Activated T-cell treated with anti-CD3 and anti-CD28 coated beads, Interleukin-2, amount 50 U/mL, for 72 hours (primary cell): ENCODE results near the gene OXSR1. TPM values are rescaled to one million over a fixed set of nuclear protein-coding genes. Genes with fewer than 3 reads are reported as not detected.
A peak's percentile ranks its signal among the peaks of the same experiment; 100 is the strongest.
"Not testable (repeated sequence)": the region's sequence is repeated elsewhere in the genome, so short reads cannot be mapped to it uniquely, and the experiment has no call there.

Experiments
- ATAC-seq, 2 donors: fragments of 150-1000 bp; cut with Tn5 transposase; replicated peaks in 1 of 2; 2 replicates each; pipeline ENCODE4 v1.10.0; 2021; ENCODE audit warnings: moderate library complexity in 2 of 2, mild to moderate bottlenecking in 1 of 2
- DNase-seq, 2 donors: peaks; one replicate each; pipeline ENCODE4 v3.0.0; 2021 to 2022; ENCODE audit warnings: mixed read lengths in 1 of 2
- H3K27ac Mint-ChIP-seq: one replicate; pipeline ENCODE4 v1.8.0; 2022; ENCODE audit warnings: mild to moderate bottlenecking, moderate library complexity, mixed read lengths
- H3K27me3 Mint-ChIP-seq: one replicate; pipeline ENCODE4 v1.8.0; 2022; ENCODE audit warnings: low read depth, mixed read lengths
- H3K36me3 Mint-ChIP-seq, 2 donors: one replicate each; pipeline ENCODE4 v1.8.0; 2022; ENCODE audit warnings: mixed read lengths in 2 of 2, mild to moderate bottlenecking in 1 of 2; ENCODE audit not compliant: insufficient read depth in 2 of 2
- H3K4me1 Mint-ChIP-seq: one replicate; pipeline ENCODE4 v1.8.0; 2022; ENCODE audit warnings: low read depth, mixed read lengths
- H3K4me3 Mint-ChIP-seq, 2 donors: one replicate each; pipeline ENCODE4 v1.8.0; 2022; ENCODE audit warnings: mild to moderate bottlenecking in 2 of 2, mixed read lengths in 2 of 2, moderate library complexity in 2 of 2
- H3K9me3 Mint-ChIP-seq, 2 donors: one replicate each; pipeline ENCODE4 v1.8.0; 2022; ENCODE audit warnings: mixed read lengths in 2 of 2
- total RNA-seq, 2 donors: library from RNA; stranded (reverse); gene quantifications; one replicate each; pipeline ENCODE4 v1.2.3, GENCODE V29; 2022

The OXSR1 gene
- total RNA-seq, 2 donors from 2014 or later: 46.3 to 51.8 TPM

DNA sequence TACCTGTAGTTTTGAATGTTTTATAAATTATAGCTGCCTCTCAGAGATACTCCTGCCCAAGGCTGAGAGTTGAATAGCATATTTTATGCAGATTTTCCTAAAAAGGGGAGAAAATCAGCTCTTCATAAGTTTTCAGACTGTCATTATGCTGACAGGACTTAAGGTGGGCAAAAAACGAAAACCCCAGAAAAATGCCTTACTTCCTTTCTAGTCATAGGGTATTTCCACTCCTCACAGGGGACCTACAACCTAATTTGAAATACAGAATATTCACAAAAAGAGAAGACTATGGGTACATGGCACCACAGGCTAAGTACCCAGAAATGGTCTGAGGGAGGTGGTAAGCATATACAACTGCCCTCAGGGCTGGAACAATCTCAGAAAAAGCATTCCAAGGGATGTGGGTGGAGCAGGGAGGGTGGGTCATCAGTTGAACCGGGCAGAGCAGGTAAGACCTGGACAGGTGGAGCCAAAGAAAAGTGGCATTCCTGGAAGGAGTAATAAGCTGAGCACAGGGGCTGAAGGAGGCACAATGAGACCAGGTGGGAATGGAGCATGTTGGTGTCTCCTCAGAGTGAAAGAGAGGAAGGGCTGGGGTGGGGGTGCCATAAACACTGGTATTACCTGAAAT, 10.6 kb upstream of the OXSR1 start:
- no peak for DNase-seq
- ATAC-seq: peak in 1 of 2 donors; percentile 11

DNA sequence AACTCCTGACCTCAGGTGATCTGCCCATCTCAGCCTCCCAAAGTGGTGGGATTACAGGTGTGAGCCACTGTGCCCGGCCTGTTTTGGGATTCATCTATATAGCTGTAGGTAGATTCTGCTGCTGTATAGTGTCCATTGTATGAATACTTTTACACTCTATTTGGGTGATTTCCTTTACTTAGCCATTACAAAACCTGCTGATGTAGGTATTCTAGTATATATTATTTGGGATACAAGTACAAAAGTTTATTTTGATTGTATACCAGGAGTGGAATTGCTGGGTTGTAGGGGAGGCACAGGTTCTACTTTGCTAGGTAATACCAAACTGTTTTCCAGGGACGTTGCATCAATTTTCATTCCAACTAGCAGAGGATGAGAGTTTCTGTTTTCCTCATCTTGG, 9.5 kb upstream of the OXSR1 start:
- H3K4me1 Mint-ChIP-seq: peaks cover 38% of the 10 kb centered on the region
- DNase-seq: no peak
- ATAC-seq: no peak
- H3K27ac Mint-ChIP-seq: no peak overlapping the region
- H3K9me3 Mint-ChIP-seq: no peaks in the 10 kb centered on the region
- no peaks in the 10 kb centered on the region for H3K27me3 Mint-ChIP-seq
- H3K4me3 Mint-ChIP-seq: no peak overlapping the region
- H3K36me3 Mint-ChIP-seq: no peaks in the 10 kb centered on the region

More for the DNA sequence above, 10.6 kb upstream of the OXSR1 start:
- Mint-ChIP-seq H3K9me3 (no peaks in the 10 kb centered on the region), H3K27me3 (no peaks in the 10 kb centered on the region), H3K4me3 (peak overlapping the region in 1 of 2 donors; percentile 62), H3K4me1 (peaks cover 38% of the 10 kb centered on the region), H3K27ac (peak overlapping the region; percentile 82), H3K36me3 (no peaks in the 10 kb centered on the region)

DNA sequence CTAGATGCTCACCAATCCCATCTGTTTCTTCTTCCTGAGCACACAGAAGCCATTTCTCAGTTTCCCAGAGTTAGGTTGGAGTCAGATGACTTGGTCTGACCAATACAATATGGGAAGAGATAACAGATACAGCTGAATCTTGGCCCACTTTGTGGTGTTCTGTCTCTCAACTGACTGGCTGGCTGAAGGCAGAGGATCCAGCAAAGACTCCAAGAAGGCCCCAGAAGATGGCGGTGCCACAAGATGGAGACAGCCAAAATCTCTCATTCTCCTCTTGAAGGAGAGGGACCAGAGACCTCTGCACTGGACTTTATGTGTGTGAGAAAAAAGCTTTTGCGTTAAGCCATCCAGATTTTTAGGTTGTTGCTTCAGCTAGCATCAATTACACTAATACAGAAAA, 8.2 kb upstream of the OXSR1 start:
- Mint-ChIP-seq H3K27ac (no peak overlapping the region), H3K4me3 (no peak overlapping the region)
- no peak for ATAC-seq

DNA sequence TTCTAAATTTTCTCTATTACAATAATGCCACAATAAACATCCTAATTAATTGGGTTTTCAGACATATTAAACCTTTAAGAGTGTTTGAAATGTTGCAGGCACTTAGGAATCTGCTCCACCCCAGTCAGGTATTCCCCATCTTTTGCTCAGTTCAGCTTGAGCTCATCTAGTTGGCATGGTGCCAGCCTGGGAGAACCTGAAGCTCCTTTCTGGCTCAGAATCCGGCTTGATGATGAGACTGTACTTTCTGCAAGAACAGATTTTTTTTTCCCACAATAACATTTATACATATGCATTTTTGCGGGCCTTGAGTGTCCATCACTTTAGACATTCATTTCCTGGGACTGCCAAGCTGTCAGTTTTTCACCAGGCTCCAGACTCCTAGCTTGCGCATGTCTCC, 7.7 kb upstream of the OXSR1 start:
- H3K36me3 Mint-ChIP-seq: no peaks in the 10 kb centered on the region
- DNase-seq (no peak), ATAC-seq (no peak)
- no peaks in the 10 kb centered on the region for H3K27me3 Mint-ChIP-seq
- H3K27ac Mint-ChIP-seq: no peak overlapping the region
- no peak overlapping the region for H3K4me3 Mint-ChIP-seq
- H3K9me3 Mint-ChIP-seq: no peaks in the 10 kb centered on the region
- peaks cover 26% of the 10 kb centered on the region for H3K4me1 Mint-ChIP-seq

More for the DNA sequence above, 8.2 kb upstream of the OXSR1 start:
- Mint-ChIP-seq H3K27me3 (no peaks in the 10 kb centered on the region), H3K9me3 (no peaks in the 10 kb centered on the region), H3K4me1 (peaks cover 28% of the 10 kb centered on the region), H3K36me3 (no peaks in the 10 kb centered on the region)
- no peak for DNase-seq

DNA sequence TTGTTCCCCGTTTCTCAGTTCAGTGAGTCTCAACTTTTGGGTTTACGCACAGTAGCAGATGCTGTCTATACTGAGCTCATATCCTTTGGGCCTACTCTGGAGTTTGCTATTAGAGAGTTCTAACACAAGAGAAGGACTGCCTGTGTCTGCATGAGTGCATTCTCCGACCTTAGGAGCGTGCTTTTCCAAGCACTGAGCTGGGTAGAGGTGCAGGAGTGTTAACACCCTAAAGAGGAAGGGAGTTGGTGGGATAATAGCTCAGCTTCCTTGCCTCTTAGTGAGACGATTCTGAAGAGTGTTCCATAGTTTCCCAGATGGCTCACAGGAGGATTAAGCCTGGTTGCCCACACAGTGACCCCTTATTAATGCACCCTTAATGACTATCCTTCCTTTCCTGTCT, 6.9 kb upstream of the OXSR1 start:
- Mint-ChIP-seq H3K4me3 (no peak overlapping the region), H3K9me3 (no peaks in the 10 kb centered on the region), H3K4me1 (peaks cover 17% of the 10 kb centered on the region), H3K27me3 (no peaks in the 10 kb centered on the region), H3K27ac (no peak overlapping the region), H3K36me3 (no peaks in the 10 kb centered on the region)
- DNase-seq (no peak), ATAC-seq (no peak)

DNA sequence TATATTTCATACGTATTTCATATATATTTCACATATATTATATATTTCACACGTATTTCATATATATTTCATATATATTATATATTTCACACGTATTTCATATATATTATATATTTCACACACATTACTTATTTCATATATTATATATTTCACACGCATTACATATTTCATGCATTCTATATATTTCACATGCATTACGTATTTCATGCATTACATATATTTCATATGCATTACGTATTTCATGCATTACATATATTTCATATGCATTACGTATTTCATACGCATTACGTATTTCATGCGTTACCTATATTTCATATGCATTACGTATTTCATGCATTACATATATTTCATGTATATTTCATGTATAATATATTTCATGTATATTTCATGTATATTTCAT, 4.6 kb upstream of the OXSR1 start:
- H3K9me3 Mint-ChIP-seq, DNase-seq, H3K27ac Mint-ChIP-seq, ATAC-seq, H3K4me3 Mint-ChIP-seq, H3K4me1 Mint-ChIP-seq, H3K36me3 Mint-ChIP-seq, H3K27me3 Mint-ChIP-seq: not testable (repeated sequence)

DNA sequence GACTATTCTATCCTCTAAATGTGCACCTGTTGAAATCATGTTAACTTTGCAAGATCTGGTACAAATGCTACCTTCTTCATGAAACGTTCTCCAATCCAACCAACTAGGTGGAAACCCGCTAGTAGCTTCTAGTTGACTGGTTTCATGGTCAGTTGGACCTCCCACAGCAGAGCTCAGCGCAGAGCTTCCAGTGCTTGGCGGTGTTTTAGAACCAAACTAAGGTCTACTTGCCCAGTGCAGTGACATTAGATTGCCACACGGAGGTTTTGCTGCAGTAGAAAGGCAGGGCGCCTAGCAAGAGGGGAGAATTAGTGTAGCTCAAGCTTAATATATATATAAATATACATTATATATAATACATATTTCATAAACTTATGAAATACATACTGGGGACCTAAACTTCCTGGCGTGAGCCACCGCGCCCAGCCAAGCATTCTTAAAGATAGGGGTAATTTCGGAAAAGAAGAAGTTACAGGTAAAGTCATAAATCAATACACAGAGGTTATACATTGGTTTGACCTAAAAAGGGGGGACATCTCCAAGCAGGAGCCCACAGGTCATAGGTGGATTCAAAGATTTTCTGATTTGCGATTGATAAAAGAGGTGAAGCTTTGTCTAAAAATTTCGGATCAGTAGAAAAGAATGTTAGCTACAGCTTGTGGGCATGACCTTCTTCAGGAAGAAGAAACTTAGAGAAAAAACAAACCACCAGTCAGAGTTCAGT, 2.1 kb upstream of the OXSR1 start:
- ATAC-seq (no peak), DNase-seq (peak in 1 of 2 donors; percentile 23)
- Mint-ChIP-seq H3K27ac (no peak overlapping the region), H3K4me1 (peaks cover 32% of the 10 kb centered on the region), H3K27me3 (no peaks in the 10 kb centered on the region), H3K4me3 (peak overlapping the region in 1 of 2 donors; percentile 50), H3K9me3 (no peaks in the 10 kb centered on the region), H3K36me3 (peaks cover 3 to 5% of the 10 kb centered on the region in 2 donors)

DNA sequence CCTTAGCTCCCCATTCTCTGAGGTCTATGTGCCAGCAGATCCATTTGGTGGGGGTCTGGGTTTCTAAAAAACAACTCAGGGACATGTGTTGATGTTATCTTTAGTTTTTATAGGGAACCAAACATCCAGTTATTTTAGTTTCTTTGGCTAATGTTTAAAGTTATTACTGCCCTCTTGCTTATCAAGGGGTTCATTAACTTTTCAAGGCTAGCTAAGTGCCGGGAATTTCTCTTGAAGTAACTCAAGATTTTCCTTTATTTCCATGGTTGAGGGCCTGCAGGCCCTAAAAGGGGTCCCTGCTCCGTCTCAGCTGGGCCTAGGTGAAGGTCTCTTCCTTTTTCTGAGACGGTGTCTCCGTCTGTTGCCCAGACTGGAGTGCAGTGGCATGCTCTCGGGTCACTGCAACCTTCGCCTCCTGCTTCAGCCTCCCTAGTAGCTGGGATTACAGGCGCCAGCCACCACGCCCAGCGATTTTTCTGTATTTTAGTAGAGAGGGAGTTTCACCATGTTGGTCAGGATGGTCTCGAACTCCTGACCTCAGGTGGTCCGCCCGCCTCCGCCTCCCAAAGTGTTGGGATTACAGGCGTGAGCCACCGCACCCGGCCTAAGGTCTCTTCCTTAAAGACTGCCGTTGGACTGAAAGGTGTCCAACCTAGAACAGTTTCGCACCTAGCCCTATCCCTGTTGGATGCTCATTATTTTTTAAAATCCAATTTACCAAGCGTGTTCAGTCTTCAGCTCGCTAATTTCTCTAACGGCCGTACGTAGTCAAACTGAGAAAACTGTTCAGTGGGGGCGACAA, 1.3 kb upstream of the OXSR1 start:
- Mint-ChIP-seq H3K27ac (peak overlapping the region; percentile 95), H3K9me3 (no peaks in the 10 kb centered on the region), H3K36me3 (peaks cover 3 to 5% of the 10 kb centered on the region in 2 donors), H3K4me1 (peaks cover 40% of the 10 kb centered on the region), H3K4me3 (peak overlapping the region; percentile 93 to 99), H3K27me3 (no peaks in the 10 kb centered on the region)
- ATAC-seq (no peak), DNase-seq (no peak)

DNA sequence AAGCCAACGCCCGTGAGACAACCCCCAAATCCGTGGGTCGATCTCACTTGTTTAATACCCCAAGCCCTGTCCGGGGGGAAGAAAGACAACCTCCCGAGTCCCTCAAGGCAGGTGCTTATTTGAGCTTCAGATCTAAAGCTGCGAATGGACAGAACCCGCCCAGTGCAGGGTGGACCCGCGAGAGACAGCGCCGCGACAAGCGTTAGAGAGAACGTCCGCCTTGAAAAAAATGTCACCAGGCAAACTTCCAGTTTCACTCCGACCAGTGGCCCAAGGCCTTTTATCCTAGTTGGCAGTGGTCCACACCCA, 740 bp upstream of the OXSR1 start:
- peaks cover 45% of the 10 kb centered on the region for H3K4me1 Mint-ChIP-seq
- DNase-seq (no peak), ATAC-seq (peak; percentile 29)
- H3K4me3 Mint-ChIP-seq: peak overlapping the region; percentile 93 to 99
- H3K9me3 Mint-ChIP-seq: no peaks in the 10 kb centered on the region
- peak overlapping the region; percentile 95 for H3K27ac Mint-ChIP-seq
- no peaks in the 10 kb centered on the region for H3K27me3 Mint-ChIP-seq
- peaks cover 3 to 5% of the 10 kb centered on the region in 2 donors for H3K36me3 Mint-ChIP-seq

DNA sequence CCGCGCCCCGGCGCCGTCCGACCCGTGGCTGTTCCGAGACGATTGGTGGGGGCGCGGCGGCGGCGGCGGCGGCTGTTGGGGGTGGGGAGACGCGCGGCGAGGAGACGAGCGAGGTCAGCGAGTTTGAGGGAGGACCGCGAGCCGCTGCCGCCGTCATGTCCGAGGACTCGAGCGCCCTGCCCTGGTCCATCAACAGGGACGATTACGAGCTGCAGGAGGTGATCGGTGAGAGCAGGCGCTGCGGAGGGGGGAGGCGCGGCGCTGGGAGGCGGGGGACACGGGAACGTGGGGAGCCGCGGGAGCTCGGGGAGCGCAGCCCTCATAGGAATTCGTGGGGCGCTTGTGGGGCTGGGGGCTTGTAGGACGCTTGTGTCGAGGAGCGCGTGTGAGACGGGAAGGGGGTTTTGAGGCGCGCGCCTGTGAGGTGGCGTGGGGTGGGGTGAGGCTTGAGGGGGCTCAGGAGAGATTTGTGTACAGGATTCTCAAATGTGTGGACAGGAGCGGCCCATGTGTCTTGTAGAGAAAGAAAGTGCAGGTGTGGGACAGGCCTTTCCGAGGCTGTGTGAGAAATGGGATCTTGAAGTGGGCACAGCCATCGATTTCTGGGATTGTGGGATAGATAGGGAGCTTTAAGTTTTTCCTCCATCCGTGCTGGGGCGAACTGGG, 518 bp downstream of the OXSR1 start:
- no peak for DNase-seq

DNA sequence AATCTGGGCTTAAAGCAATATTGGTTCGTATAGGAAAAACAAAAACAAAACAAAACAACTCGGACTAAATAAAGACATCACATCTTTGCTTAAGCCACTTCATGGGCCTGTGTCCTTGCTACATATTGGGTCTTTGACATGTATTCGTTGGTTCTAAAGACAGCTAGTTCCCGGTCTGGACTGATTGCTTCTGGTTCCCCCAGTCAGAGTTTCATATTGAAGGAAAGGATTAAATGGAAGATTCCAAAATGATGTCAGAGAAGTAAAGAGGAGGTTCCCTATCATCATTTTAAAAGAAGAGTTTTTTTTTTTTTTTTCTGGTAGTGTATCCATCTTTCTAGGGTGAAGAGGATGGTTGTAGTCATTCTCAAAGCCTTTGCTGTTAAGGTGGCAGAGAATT, 2.3 kb downstream of the OXSR1 start:
- H3K27ac Mint-ChIP-seq: peak overlapping the region; percentile 31

More for the DNA sequence above, 518 bp downstream of the OXSR1 start:
- peaks cover 55% of the 10 kb centered on the region for H3K4me1 Mint-ChIP-seq
- peak overlapping the region; percentile 93 for H3K27ac Mint-ChIP-seq
- no peaks in the 10 kb centered on the region for H3K9me3 Mint-ChIP-seq
- H3K4me3 Mint-ChIP-seq: peak overlapping the region; percentile 93 to 99
- peaks cover 3 to 7% of the 10 kb centered on the region in 2 donors for H3K36me3 Mint-ChIP-seq
- ATAC-seq: peak in 1 of 2 donors; percentile 3
- H3K27me3 Mint-ChIP-seq: no peaks in the 10 kb centered on the region

DNA sequence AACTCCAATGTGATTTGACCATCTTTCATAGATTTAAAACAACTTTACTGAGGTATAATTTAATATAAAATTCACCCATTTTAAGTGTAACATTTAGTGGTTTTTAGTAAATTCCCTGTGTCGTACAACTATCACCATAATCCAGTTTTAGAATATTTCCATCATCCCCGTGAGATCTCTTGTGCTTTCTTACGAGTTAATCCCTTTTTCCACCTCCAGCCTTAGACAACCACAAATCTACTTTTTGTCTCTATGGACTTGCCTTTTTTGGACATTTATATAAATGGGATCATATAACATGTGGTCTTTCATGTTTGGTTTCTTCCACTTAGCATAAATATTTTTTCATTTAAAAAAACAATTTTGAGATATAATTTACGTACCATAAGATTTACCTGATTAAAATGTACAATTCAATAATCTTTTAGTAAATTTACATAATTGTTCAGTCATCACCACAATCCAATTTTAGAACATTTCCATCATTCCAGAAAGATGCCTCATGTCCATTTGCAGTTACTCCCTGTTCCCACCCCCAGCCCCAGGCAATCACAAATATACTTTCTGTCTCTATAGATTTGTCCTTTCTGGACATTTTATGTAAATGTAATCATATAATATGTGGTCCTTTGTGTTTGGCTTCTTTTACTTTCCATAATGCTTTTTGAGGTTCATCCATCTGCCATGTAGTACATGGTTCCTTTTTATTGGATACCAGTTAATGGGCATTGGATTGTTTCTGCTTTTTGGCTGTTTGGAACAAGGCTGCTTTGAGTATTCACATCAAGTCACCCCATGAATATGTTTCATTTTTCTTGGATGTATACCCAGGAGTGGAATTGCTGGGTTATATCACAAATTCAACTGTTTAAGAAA, 3.1 kb downstream of the OXSR1 start:
- Mint-ChIP-seq H3K9me3 (no peaks in the 10 kb centered on the region), H3K27ac (peak overlapping the region; percentile 56), H3K4me1 (peaks cover 79% of the 10 kb centered on the region), H3K27me3 (no peaks in the 10 kb centered on the region), H3K4me3 (peak overlapping the region; percentile 93 to 99), H3K36me3 (peaks cover 3 to 7% of the 10 kb centered on the region in 2 donors)
- DNase-seq (no peak), ATAC-seq (no peak)

More for the DNA sequence above, 2.3 kb downstream of the OXSR1 start:
- ATAC-seq (no peak), DNase-seq (no peak)
- H3K27me3 Mint-ChIP-seq: no peaks in the 10 kb centered on the region
- peaks cover 73% of the 10 kb centered on the region for H3K4me1 Mint-ChIP-seq
- H3K4me3 Mint-ChIP-seq: peak overlapping the region; percentile 93 to 99
- peaks cover 3 to 7% of the 10 kb centered on the region in 2 donors for H3K36me3 Mint-ChIP-seq
- H3K9me3 Mint-ChIP-seq: no peaks in the 10 kb centered on the region
